GM19023 (cell line): Measurements from ENCODE around the gene SORBS1.
A peak's percentile ranks its signal among the peaks of the same experiment; 100 is the strongest.

Experiments
- ATAC-seq: cut with Tn5 transposase; IDR thresholded peaks from one replicate; pipeline ENCODE4 v1.9.1; 2021; ENCODE audit warnings: mild to moderate bottlenecking, moderate library complexity; ENCODE audit not compliant: unreplicated experiment

The SORBS1 gene

GRCh38 chr10:95303950-95304349 is 257.2 kb downstream of the SORBS1 start:
- ATAC-seq: no peak

GRCh38 chr10:95303535-95303934 is 257.6 kb downstream of the SORBS1 start:
- no peak for ATAC-seq

GRCh38 chr10:95300022-95300539 is 261.1 kb downstream of the SORBS1 start:
- ATAC-seq: no peak

- peak; percentile 33 for ATAC-seq
Observed at GRCh38 chr10:95297402-95297801, 263.8 kb downstream of the SORBS1 start.

- no peak for ATAC-seq
Observed at GRCh38 chr10:95296764-95297163, 264.4 kb downstream of the SORBS1 start.

- ATAC-seq: peak; percentile 73
Observed at GRCh38 chr10:95295031-95295755, 266.0 kb downstream of the SORBS1 start.

GRCh38 chr10:95293631-95294030 is 267.5 kb downstream of the SORBS1 start:
- ATAC-seq: no peak

GRCh38 chr10:95291365-95292039 is 269.7 kb downstream of the SORBS1 start:
- ATAC-seq: no peak

GRCh38 chr10:95290461-95291364 is 270.5 kb downstream of the SORBS1 start, which contains the start of gene PDLIM1:
Gene PDLIM1, minus strand, starts transcription at chr10:95291003. Its CDS starts 88 bp downstream, at chr10:95290915.
- peak; percentile 50 for ATAC-seq

GRCh38 chr10:95289921-95290421 is 271.2 kb downstream of the SORBS1 start:
- ATAC-seq: no peak

GRCh38 chr10:95289003-95289920 is 271.9 kb downstream of the SORBS1 start:
- ATAC-seq: no peak

GRCh38 chr10:95288303-95288702 is 272.9 kb downstream of the SORBS1 start:
- ATAC-seq: no peak

GRCh38 chr10:95287281-95287680 is 273.9 kb downstream of the SORBS1 start:
- no peak for ATAC-seq

- ATAC-seq: no peak
Observed at GRCh38 chr10:95286707-95287106, 274.5 kb downstream of the SORBS1 start.

GRCh38 chr10:95285556-95285955 is 275.6 kb downstream of the SORBS1 start:
- ATAC-seq: no peak

GRCh38 chr10:95284807-95285206 is 276.4 kb downstream of the SORBS1 start:
- ATAC-seq: no peak

- ATAC-seq: no peak
Observed at GRCh38 chr10:95282107-95282506, 279.1 kb downstream of the SORBS1 start.

GRCh38 chr10:95281206-95281605 is 280.0 kb downstream of the SORBS1 start:
- no peak for ATAC-seq

GRCh38 chr10:95280637-95281036 is 280.5 kb downstream of the SORBS1 start:
- no peak for ATAC-seq
